Activated CD4-positive, alpha-beta T cell treated with anti-CD3 and anti-CD28 coated beads, Interleukin-10, Interleukin-2, amounts not matched to agents 100 ng/mL and 50 ng/mL, durations not matched to agents 16 hours and 8 hours (primary cell): ENCODE data around the gene TIMM50.
"Not testable (repeated sequence)": the region's sequence is repeated elsewhere in the genome, so short reads cannot be mapped to it uniquely, and the experiment has no call there.

Experiments used
- DNase-seq: peaks from one replicate; pipeline ENCODE4 v3.0.0-alpha.2; 2020

Gene TIMM50

GRCh38 chr19:39480337-39481228, at the start of gene TIMM50:
Gene TIMM50, plus strand, starts transcription at chr19:39480838. Its CDS starts 16 bp downstream, at chr19:39480854.
- DNase-seq, result peak; percentile 98

DNA sequence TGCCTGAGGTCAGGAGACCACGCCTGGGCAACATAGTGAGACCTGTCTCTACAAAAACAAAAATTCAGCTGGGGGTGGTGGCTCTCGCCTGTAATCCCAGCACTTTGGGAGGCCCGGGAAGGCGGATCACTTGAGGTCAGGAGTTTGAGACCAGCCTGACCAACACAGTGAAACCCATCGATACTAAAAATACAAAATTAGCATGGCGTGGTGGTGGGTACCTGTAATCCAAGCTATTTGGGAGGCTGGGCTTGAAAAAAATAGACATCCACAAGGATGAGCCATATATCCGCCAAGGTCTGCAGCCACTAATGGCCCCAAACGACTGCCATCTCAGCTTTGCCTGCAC, 48.0 kb upstream of the TIMM50 start:
- no peak for DNase-seq

DNA sequence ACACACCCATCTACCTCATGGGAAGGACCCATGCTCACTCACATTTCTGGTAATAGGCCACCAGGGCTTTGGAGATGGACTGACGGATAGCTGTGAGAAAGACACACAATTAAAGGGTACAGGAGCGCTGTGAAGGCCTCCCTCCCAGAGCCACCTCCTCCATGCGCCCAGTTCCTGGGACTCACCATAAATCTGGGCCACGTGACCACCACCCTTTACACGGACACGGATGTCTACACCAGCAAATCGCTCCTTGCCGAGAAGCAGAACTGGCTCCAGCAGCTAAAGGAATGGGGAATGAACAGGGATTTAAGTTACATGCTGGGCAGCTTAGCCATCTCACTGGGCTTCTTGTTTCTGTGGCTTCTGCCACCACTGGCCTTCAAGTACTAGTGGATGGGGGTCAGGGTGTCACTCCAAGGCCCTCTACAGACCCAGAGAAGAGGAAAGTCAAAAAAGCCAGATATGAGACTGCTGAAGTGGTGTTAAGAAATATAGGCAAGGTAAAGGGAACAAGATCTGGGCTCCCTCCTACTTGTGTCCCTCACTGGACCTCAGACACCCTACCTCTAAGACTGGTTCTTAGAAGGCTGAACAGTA, 47.1 kb upstream of the TIMM50 start:
- DNase-seq, result no peak

DNA sequence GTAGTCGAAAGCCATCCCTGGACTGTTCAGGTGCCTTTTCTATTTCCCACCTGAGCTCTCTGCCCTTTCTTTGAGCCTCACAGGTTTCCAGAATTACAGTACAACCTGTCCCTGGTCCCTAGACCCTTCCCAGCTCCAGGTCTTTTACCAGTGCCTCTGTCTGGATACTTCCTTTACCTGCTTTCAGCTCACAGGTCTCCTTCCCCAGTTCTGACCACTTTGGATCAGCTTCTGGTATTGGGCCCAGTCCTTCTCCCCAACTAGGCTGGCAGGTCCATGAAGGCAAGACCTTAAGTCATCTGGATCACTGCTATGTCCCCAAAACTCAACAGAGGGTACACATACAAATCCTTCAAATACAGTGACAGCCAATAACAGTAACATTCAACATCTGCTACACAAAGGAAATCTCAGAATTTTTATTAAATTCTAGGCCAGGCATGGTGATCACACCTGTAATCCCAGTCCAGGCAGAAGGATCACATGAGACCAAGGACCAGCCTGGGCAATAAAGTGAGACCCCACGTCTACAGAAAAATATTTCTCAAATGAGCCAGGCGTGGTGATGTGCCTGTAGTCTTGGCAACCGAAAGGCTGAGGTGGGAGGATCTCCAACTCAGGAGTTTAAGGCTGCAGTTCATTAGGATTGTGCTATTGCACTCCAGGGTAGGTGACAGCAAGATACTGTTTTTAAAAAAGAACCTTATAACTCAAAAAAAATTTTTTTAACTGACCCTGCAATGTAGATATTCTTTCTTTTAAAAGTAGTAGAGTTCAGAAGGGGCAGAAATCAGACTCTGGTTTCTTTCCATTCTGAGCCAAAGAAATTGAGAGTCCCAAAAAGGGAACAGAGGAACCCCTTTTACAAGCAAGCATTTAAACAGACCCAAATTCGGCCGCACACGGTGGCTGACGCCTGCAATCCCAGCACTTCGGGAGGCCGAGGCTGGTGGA, 46.2 kb upstream of the TIMM50 start:
- DNase-seq, result no peak

DNA sequence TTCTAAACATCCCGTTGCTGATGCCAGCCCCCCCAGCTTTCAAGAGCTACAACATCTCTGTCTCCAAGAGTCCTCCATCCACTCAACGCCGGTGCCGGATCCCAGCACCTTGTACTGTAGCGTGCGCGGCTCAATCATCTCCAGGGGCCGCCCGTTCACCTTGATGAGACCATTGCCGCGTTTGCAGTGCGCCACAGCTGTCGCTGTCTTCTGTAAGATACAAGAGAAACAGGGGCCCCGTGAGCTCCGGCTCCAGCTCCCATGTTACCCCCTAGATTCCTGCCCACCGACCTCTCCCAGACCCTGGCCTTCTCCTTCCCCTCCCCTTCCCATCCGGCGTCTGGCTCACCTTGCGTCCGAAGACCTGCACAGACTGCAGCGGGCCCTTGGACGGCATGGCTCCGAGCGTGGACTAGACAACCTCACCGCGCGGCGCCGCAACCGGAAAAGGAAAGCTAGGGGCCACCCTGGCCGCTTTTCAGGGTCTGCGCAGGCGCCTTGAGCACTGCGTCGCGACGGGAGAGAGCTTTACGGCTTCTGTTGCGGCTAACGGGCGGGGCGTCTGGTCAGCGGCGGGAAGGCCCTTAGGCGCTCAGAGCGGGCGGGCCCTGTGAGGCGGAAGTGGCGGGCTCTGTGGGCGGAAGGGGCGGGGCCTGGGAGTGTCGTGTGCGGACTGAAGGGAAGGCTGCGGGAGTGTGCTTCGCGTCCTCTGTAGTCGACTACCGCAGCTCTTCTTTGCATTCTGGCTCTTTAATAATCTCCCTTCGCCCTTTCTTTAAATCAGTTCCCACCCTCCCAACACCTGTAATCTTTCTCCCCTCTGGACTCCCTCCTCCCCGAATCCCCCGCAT, 44.9 kb upstream of the TIMM50 start, which contains the start of gene RPS16:
Gene RPS16, minus strand, starts transcription at position 451 of the 851 bp plus-strand sequence. Its CDS starts 54 bp downstream, at position 397.
- DNase-seq, result peak; percentile 99

DNA sequence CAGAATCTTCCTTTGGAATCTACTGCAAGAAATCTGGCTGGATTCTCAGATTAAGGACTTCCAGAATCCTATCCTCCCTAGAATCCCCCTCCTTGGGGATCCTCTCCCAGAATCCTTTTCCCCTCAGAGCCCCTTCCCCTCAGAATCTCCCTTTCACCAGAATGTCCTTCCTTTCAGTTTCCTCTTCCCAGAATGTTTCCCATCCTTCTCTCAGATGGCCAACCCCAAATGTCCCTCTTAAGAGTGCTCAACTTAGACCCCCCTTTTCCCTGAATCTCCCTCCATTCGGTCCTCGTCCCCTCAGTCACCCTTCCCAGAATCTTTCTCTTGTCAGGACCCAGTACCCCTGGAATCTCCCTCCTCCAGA, 44.3 kb upstream of the TIMM50 start:
- DNase-seq, result no peak

DNA sequence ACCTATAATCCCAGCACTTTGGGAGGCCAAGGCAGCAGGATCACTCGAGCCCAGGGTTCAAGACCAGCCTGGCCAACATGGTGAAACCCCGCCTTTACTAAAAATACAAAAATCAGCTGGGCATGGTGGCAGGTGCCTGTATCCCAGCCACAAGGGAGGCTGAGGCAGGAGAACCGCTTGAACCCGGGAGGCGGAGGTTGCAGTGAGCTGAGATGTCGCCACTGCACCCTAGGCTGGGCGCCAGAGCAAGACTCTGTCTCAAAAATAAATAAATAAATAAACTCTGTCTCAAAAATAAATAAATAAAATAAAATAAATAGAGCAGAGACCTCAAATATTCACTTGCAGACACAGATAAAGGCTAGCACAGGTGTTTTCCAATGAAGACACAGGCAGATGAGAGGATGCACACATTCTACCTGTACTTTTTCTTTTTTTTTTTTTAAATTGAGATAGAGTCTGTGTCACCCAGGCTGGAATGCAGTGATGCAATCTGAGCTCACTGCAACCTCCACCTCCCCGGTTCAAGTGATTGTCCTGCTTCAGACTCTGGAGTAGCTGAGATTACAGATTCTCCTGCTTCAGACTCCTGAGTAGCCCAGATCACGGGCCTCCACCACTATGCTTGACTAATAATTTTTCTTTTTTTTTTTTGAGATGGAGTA, 42.2 kb upstream of the TIMM50 start:
- DNase-seq, result no peak

DNA sequence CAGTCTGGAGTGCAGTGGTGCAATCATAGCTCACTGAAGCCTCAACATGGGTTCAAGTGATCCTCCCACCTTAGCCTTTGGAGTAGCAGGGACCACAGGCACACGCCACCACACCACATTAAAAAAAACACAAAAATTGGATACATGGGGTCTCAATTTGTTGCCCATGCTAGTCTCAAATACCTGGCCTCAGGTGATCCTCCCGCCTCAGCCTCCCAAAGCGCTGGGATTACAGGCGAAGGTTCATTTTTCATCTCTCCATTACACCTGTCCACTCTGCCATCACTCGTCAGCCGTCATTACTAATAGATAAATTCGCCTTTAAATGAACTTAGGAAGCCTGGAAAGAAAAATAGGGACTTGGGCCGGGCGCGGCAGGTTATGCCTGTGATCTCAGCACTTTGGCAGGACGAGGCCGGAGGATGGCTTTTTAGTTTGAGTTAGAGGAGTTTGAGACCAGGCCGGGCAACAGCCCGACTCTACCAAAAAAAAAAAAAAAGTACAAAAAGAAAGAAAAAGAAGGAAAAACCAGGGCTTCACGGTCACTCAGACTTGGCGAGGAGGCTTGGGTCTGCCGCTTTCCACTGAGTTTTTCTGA, 35.9 kb upstream of the TIMM50 start:
- no peak for DNase-seq

GRCh38 chr19:39445196-39446111, 35.2 kb upstream of the TIMM50 start, which contains the start of gene SUPT5H:
Gene SUPT5H, plus strand, starts transcription at chr19:39445582. Its CDS starts 309 bp downstream, at chr19:39445891.
- peak; percentile 99 for DNase-seq

DNA sequence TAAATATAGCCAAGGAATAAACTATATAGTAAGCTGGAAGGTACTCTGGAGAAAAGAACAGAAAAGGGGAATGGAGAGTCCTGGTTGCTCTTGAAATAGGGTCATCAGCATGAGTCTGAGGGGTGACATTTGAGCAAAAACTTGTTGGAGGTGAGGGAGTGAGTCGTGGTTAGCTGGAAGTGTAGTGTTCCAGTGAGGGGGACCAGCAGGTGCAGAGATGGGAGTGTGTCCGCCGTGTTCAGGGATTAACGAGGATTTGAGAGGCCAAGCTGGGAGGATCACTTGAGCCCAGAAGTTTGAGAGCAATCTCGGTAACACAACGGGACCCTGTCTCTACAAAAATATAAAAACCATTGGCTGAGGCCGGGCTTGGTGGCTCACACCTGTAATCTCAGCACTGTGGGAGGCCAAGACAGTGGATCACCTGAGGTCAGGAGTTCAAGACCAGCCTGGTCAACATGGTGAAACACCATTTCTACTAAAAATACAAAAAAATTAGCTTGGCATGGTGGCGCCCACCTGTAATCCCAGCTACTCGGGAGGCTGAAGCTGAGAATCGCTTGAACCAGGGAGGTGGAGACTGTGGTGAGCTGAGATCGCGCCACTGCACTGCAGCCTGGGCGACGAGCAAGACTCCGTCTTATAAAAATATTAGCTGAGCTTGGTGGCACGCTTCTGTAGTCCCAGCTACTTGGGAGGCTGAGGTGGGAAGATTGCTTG, 34.1 kb upstream of the TIMM50 start:
- DNase-seq, result no peak

- DNase-seq, result peak; percentile 38
Observed at GRCh38 chr19:39448271-39448670, 32.4 kb upstream of the TIMM50 start.

GRCh38 chr19:39449116-39449797, 31.4 kb upstream of the TIMM50 start:
- no peak for DNase-seq

- DNase-seq, result not testable (repeated sequence)
Observed at GRCh38 chr19:39451257-39451656, 29.4 kb upstream of the TIMM50 start.

- no peak for DNase-seq
Observed at GRCh38 chr19:39463403-39463802, 17.2 kb upstream of the TIMM50 start.

DNA sequence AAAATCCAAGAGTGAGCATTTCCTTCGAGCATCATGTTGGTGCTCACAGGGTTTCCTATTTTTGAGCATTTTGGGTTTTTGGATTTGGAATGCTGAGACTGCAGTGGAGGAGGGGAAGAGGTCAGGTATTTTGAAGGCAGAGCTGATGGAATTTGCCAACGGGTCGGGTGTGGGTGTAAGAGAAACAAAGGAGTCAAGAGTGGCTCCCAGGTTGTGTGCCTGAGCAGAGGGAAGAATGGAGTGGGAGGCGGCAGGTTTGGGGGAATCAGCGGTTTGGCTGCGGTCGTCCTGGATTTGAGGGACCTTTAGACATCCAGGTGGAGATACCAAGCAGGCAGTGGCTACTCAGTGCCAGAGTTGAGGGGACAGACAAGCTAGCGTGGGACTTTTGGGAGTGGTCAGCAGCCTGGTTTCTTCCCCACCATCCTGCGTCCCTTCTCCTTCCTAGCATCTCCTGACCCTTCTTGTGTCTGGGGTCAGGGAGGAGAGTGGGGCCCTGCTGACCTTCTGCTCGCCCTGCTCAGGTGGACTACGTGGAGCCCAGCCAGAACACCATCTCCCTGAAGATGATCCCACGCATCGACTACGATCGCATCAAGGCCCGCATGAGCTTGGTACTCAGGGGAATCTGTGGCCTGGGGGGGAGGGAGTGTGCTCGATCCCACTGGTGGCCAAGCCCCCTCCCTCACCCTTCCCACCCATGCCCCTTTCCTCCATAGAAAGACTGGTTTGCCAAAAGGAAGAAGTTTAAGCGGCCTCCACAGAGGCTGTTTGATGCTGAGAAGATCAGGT, 14.5 kb upstream of the TIMM50 start:
- no peak for DNase-seq

DNA sequence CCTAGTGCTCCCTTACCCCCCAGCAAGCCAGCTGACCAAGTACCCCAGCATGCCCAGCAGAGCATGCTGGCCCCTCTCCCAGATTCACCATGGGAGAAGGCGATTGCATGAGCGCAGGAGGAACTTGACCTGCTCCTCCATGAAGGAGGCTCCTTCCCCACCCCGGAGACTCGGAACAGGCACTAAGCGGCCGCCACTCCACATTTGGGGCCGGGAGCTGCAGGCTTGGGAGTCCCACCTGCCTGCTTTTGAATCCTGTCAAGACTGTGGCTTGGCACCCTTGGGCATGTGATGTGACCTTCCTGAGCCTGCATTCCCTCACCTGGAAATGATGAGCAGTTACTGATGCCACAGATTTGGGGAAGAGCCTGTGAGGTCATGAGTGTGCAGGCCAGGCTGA, 12.7 kb upstream of the TIMM50 start:
- no peak for DNase-seq

DNA sequence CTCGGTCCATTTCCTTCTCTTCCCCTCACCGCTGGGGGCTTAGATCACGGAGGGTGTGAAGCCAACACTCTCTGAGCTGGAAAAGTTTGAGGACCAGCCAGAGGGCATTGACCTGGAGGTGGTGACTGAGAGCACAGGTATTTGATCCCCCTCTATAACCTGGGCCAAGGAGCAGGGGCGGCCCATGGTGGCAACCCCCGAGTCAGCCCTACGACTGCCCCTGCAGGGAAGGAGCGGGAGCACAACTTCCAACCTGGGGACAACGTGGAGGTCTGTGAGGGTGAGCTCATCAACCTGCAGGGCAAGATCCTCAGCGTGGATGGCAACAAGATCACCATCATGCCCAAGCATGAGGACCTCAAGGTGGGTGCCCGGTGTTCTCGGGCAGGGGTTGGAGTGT, 11.6 kb upstream of the TIMM50 start:
- no peak for DNase-seq

DNA sequence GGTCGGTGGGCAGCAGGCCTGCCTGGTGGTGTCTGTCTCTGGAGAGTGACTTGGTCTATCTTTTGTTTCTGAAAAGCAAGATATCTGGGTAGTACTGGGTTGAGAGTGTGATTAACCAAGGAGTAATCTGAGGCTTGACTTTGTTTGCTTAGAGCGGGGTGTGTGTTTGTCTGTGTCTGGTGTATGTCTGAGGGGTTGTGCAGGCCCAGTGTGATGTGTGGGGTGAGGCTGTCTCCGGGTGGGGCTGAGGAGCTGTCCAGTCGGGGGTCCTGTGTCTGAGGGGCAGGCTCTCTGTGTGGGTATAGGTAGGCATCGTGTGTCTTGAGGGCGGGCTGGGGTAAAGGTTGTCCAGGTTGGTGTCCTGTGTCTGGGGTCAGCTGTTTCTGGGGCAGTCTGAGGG, 11.1 kb upstream of the TIMM50 start:
- DNase-seq, result no peak
